Gastroesophageal sphincter (tissue), 3 donors: ENCODE measurements around the gene KCNK5.

ENCODE experiments used
- EP300 ChIP-seq: sonication (generic); formaldehyde crosslinking; IDR thresholded peaks from one replicate; pipeline ENCODE4 v1.6.1; 2017; ENCODE audit warnings: antibody characterized with exemption, mild to moderate bottlenecking
- POLR2AphosphoS5 ChIP-seq: sonication (generic); formaldehyde crosslinking; IDR thresholded peaks from one replicate; pipeline ENCODE4 v1.6.1; 2017; ENCODE audit warnings: antibody characterized with exemption
- TF ChIP-seq, protein P1 (sequence below), 4 experiments: fragments of 200-600 bp in 2 of 4; fragments of 450-650 bp in 2 of 4; sonication (generic) in 1 of 4; IDR thresholded peaks; one replicate each; pipeline ENCODE4 v1.5.1; 2017 to 2019; ENCODE audit warnings: antibody characterized with exemption in 4 of 4, mild to moderate bottlenecking in 2 of 4, moderate library complexity in 2 of 4

GRCh38 chr6:39209360-39209811, 19.9 kb downstream of the KCNK5 start:
- TF ChIP-seq, protein P1, sequence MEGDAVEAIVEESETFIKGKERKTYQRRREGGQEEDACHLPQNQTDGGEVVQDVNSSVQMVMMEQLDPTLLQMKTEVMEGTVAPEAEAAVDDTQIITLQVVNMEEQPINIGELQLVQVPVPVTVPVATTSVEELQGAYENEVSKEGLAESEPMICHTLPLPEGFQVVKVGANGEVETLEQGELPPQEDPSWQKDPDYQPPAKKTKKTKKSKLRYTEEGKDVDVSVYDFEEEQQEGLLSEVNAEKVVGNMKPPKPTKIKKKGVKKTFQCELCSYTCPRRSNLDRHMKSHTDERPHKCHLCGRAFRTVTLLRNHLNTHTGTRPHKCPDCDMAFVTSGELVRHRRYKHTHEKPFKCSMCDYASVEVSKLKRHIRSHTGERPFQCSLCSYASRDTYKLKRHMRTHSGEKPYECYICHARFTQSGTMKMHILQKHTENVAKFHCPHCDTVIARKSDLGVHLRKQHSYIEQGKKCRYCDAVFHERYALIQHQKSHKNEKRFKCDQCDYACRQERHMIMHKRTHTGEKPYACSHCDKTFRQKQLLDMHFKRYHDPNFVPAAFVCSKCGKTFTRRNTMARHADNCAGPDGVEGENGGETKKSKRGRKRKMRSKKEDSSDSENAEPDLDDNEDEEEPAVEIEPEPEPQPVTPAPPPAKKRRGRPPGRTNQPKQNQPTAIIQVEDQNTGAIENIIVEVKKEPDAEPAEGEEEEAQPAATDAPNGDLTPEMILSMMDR (IDR thresholded peaks at IDR 0.05) = no peak
- TF ChIP-seq EP300 = no peak
- TF ChIP-seq POLR2AphosphoS5 = no peak
